HCT116 (cell line): Measurements from ENCODE around the gene CDK8. TPM values are rescaled to one million over a fixed set of nuclear protein-coding genes. Genes with fewer than 3 reads are reported as not detected.

Source experiments
- ATAC-seq: fragments of 200-7000 bp; cut with Tn5 transposase; 2 replicates; pipeline ENCODE4 v1.9.1; 2020; ENCODE audit warnings: mild to moderate bottlenecking, moderate library complexity
- BruUV-seq: library from RNA; stranded (reverse); fragments of 400-500 nt; replicated peaks from 2 replicates; lab custom pipeline; 2021; lab: Mats Ljungman, UMichigan
- CTCF ChIA-PET: fragments of 300-600 bp; sonication (Branson Sonifier 250); formaldehyde crosslinking; loops from one replicate; lab custom pipeline; 2021; ENCODE audit warnings: antibody characterized with exemption; lab: Charles Lee
- POLR2A ChIA-PET: fragments of 300-600, 350-600 bp; sonication (Branson Sonifier 250); formaldehyde crosslinking; loops from one replicate; lab custom pipeline; 2021; ENCODE audit warnings: antibody characterized with exemption; lab: Charles Lee
- RAD21 ChIA-PET, 2 experiments: fragments of 300-600 bp; sonication (Branson Sonifier 250); formaldehyde crosslinking; loops; one replicate each; lab custom pipeline; 2023; ENCODE audit warnings: low total read pairs in 2 of 2; ENCODE audit not compliant: uncharacterized antibody in 2 of 2, unreplicated experiment in 2 of 2, low non-redundant PET in 1 of 2; lab: Charles Lee
- DNase-seq: peaks from one replicate; pipeline ENCODE4 v3.0.0-alpha.2; 2010; ENCODE audit warnings: low read depth, low spot score
- H2AFZ ChIP-seq: fragments of 200-600 bp; shearing (Covaris generic), sonication (generic); 2 replicates; pipeline ENCODE4 v1.6.1; 2017; ENCODE audit warnings: low read depth, mixed run types, mixed read lengths, antibody characterized with exemption, low read length; ENCODE audit not compliant: poor library complexity, severe bottlenecking
- H3K27ac ChIP-seq: 2 replicates; pipeline ENCODE4 v1.5.1; 2012; ENCODE audit warnings: low read depth, low read length
- H3K27me3 ChIP-seq: fragments of 200-600 bp; sonication (generic); 2 replicates; pipeline ENCODE4 v1.6.1; 2016; ENCODE audit warnings: mixed run types, low read length, mixed read lengths; ENCODE audit not compliant: insufficient read depth
- H3K36me3 ChIP-seq, 2 experiments: fragments of 200-500 bp in 1 of 2; fragments of 200-600 bp in 1 of 2; sonication (Bioruptor generic) in 1 of 2; sonication (generic) in 1 of 2; 2 replicates each; pipeline versions ENCODE4 v1.5.1 to v1.6.1; 2014 to 2016; ENCODE audit warnings: low read length in 2 of 2, inconsistent platforms in 1 of 2, mixed read lengths in 1 of 2, mixed run types in 1 of 2; ENCODE audit not compliant: insufficient read depth in 2 of 2, control insufficient read depth in 1 of 2
- H3K4me1 ChIP-seq, 2 experiments: fragments of 200-600 bp in 1 of 2; sonication (generic) in 1 of 2; 2 replicates each; pipeline versions ENCODE4 v1.5.1 to v1.6.1; 2012 to 2017; ENCODE audit warnings: low read length in 2 of 2, inconsistent platforms in 1 of 2, mild to moderate bottlenecking in 1 of 2, mixed read lengths in 1 of 2, mixed run types in 1 of 2, moderate library complexity in 1 of 2; ENCODE audit not compliant: insufficient read depth in 2 of 2, control insufficient read depth in 1 of 2
- H3K4me2 ChIP-seq: fragments of 200-600 bp; sonication (generic); 2 replicates; pipeline ENCODE4 v1.6.1; 2017; ENCODE audit warnings: mixed run types, low read length, mixed read lengths
- H3K4me3 ChIP-seq, 2 experiments: fragments of 200-600 bp in 1 of 2; sonication (generic) in 1 of 2; replicated peaks in 1 of 2; 2 replicates each; pipeline ENCODE4 v1.5.1; 2011 to 2016; ENCODE audit warnings: low read length in 2 of 2, control low read depth in 1 of 2, low read depth in 1 of 2, mild to moderate bottlenecking in 1 of 2, mixed read lengths in 1 of 2, mixed run types in 1 of 2
- H3K79me2 ChIP-seq: fragments of 200-600 bp; sonication (generic); 2 replicates; pipeline ENCODE4 v1.6.1; 2017; ENCODE audit warnings: mild to moderate bottlenecking, mixed run types, low read length, moderate library complexity, mixed read lengths; ENCODE audit not compliant: insufficient read depth
- H3K9ac ChIP-seq: fragments of 200-600 bp; sonication (generic); 2 replicates; pipeline ENCODE4 v1.6.1; 2016; ENCODE audit warnings: low read length, mixed read lengths
- H3K9me2 ChIP-seq: fragments of 200-600 bp; sonication (generic), shearing (Covaris generic); 2 replicates; pipeline ENCODE4 v1.6.1; 2017; ENCODE audit warnings: mixed run types, mild to moderate bottlenecking, moderate library complexity; ENCODE audit not compliant: insufficient read depth
- H3K9me3 ChIP-seq, 2 experiments: fragments of 200-500 bp in 1 of 2; fragments of 200-600 bp in 1 of 2; sonication (Bioruptor generic) in 1 of 2; sonication (generic) in 1 of 2; 2 replicates each; pipeline ENCODE4 v1.6.1; 2014 to 2017; ENCODE audit warnings: low read length in 2 of 2, mixed read lengths in 2 of 2, inconsistent platforms in 1 of 2, low read depth in 1 of 2, mild to moderate bottlenecking in 1 of 2, mixed run types in 1 of 2, moderate library complexity in 1 of 2; ENCODE audit not compliant: control insufficient read depth in 1 of 2, insufficient read depth in 1 of 2
- H4K20me1 ChIP-seq: fragments of 200-600 bp; sonication (generic), shearing (Covaris generic); 2 replicates; pipeline ENCODE4 v1.6.1; 2017; ENCODE audit warnings: mixed run types, mild to moderate bottlenecking, moderate library complexity; ENCODE audit not compliant: insufficient read depth
- CBX3 ChIP-seq: IDR thresholded peaks from 2 replicates; pipeline ENCODE4 v1.6.1; 2012; ENCODE audit warnings: low read depth
- CEBPB ChIP-seq: IDR thresholded peaks from 2 replicates; pipeline ENCODE4 v1.6.1; 2012; ENCODE audit warnings: low read depth
- EZH2 ChIP-seq: fragments of 200-600 bp; sonication (generic); IDR thresholded peaks from 2 replicates; pipeline ENCODE4 v1.6.1; 2017; ENCODE audit warnings: antibody characterized with exemption, mixed run types
- EZH2phosphoT487 ChIP-seq: fragments of 200-600 bp; IDR thresholded peaks from 2 replicates; pipeline ENCODE4 v1.6.1; 2018; ENCODE audit warnings: antibody characterized with exemption, borderline replicate concordance
- FOSL1 ChIP-seq: IDR thresholded peaks from 2 replicates; pipeline ENCODE4 v1.6.1; 2012; ENCODE audit warnings: low read depth
- JUND ChIP-seq: IDR thresholded peaks from 2 replicates; pipeline ENCODE4 v1.6.1; 2012
- POLR2AphosphoS5 ChIP-seq: IDR thresholded peaks from 2 replicates; pipeline ENCODE4 v1.6.1; 2011; ENCODE audit warnings: mild to moderate bottlenecking, low read depth, low read length, moderate library complexity
- RAD21 ChIP-seq: IDR thresholded peaks from 2 replicates; pipeline ENCODE4 v1.6.1; 2012; ENCODE audit warnings: low read depth, mild to moderate bottlenecking
- SP1 ChIP-seq: IDR thresholded peaks from 2 replicates; pipeline ENCODE4 v1.6.1; 2012; ENCODE audit warnings: low read depth
- SRF ChIP-seq: IDR thresholded peaks from 2 replicates; pipeline ENCODE4 v1.6.1; 2012; ENCODE audit warnings: low read depth
- ZFX ChIP-seq: fragments of 450-650 bp; IDR thresholded peaks from 2 replicates; pipeline ENCODE4 v1.6.1; 2017
- intact Hi-C: fragments of 100-400 bp; cut with micrococcal nuclease; formaldehyde crosslinking; loops from 2 replicates; pipeline ENCODE4 v1.10.0; 2022
- total RNA-seq: library from RNA; stranded (reverse); gene quantifications from one replicate; pipeline ENCODE4 v1.2.1, GENCODE V29; 2021; ENCODE audit not compliant: unreplicated experiment
- TF ChIP-seq, protein P1 (sequence below): IDR thresholded peaks from 2 replicates; pipeline ENCODE4 v1.6.1; 2012; ENCODE audit warnings: low read depth
- TF ChIP-seq, protein P2 (sequence below): IDR thresholded peaks from 2 replicates; pipeline ENCODE4 v1.6.1; 2011; ENCODE audit warnings: mild to moderate bottlenecking, low read length, moderate library complexity; ENCODE audit not compliant: insufficient replicate concordance; ENCODE audit errors: extremely low read depth
- TF ChIP-seq, protein P3 (sequence below): IDR thresholded peaks from 2 replicates; pipeline ENCODE4 v1.6.1; 2012
- TF ChIP-seq, protein P4 (sequence below): IDR thresholded peaks from 2 replicates; pipeline ENCODE4 v1.6.1; 2012

Gene CDK8
- total RNA-seq, 1 experiment from 2014 or later, result 23.8 TPM

DNA sequence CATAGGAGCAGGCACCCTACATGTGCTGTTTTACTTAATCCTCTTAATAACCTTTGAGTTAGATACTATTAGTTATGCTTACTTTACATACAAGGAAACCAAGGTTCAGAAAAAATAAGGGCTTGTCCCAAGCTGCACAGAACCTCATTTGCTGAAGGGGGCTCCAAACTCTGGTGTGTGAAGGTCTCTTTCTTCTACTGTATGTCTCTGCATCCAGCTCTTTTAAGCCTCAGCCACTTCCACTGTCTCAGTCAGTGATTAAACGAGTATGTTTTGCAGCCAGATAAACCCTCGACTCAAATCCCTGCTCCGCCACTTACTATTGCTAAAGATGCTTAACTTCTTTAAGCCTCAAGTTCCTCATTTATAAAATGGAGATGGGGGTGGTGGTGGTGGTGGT lies 191.2 kb downstream of the CDK8 start:
- Histone ChIP-seq H3K4me1 (no peaks in the 10 kb centered on the region), H3K9me3 (no peaks in the 10 kb centered on the region), H3K4me3 (no peak overlapping the region), H3K9me2 (no peaks in the 10 kb centered on the region), H3K27ac (no peak overlapping the region), H2AFZ (no peak overlapping the region), H3K27me3 (peaks cover 20% of the 10 kb centered on the region; the same call in 1 of the 2 replicates), H3K9ac (no peak overlapping the region), H3K79me2 (no peaks in the 10 kb centered on the region), H3K36me3 (no peaks in the 10 kb centered on the region), H4K20me1 (no peaks in the 10 kb centered on the region), H3K4me2 (no peak overlapping the region)
- ChIA-PET POLR2A (no interaction called here), CTCF (no interaction called here), RAD21 (no interaction called here)
- BruUV-seq, result no TSS peak
- no peak for ATAC-seq
- intact Hi-C loops, result no loop called here
- no peak for DNase-seq
- no peak for TF ChIP-seq EZH2phosphoT487
- TF ChIP-seq SRF, result no peak
- no peak for TF ChIP-seq EZH2
- no peak for TF ChIP-seq ZFX
- TF ChIP-seq, protein P1, sequence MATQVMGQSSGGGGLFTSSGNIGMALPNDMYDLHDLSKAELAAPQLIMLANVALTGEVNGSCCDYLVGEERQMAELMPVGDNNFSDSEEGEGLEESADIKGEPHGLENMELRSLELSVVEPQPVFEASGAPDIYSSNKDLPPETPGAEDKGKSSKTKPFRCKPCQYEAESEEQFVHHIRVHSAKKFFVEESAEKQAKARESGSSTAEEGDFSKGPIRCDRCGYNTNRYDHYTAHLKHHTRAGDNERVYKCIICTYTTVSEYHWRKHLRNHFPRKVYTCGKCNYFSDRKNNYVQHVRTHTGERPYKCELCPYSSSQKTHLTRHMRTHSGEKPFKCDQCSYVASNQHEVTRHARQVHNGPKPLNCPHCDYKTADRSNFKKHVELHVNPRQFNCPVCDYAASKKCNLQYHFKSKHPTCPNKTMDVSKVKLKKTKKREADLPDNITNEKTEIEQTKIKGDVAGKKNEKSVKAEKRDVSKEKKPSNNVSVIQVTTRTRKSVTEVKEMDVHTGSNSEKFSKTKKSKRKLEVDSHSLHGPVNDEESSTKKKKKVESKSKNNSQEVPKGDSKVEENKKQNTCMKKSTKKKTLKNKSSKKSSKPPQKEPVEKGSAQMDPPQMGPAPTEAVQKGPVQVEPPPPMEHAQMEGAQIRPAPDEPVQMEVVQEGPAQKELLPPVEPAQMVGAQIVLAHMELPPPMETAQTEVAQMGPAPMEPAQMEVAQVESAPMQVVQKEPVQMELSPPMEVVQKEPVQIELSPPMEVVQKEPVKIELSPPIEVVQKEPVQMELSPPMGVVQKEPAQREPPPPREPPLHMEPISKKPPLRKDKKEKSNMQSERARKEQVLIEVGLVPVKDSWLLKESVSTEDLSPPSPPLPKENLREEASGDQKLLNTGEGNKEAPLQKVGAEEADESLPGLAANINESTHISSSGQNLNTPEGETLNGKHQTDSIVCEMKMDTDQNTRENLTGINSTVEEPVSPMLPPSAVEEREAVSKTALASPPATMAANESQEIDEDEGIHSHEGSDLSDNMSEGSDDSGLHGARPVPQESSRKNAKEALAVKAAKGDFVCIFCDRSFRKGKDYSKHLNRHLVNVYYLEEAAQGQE, result no peak
- TF ChIP-seq JUND, result no peak
- TF ChIP-seq SP1, result no peak
- TF ChIP-seq, protein P2, sequence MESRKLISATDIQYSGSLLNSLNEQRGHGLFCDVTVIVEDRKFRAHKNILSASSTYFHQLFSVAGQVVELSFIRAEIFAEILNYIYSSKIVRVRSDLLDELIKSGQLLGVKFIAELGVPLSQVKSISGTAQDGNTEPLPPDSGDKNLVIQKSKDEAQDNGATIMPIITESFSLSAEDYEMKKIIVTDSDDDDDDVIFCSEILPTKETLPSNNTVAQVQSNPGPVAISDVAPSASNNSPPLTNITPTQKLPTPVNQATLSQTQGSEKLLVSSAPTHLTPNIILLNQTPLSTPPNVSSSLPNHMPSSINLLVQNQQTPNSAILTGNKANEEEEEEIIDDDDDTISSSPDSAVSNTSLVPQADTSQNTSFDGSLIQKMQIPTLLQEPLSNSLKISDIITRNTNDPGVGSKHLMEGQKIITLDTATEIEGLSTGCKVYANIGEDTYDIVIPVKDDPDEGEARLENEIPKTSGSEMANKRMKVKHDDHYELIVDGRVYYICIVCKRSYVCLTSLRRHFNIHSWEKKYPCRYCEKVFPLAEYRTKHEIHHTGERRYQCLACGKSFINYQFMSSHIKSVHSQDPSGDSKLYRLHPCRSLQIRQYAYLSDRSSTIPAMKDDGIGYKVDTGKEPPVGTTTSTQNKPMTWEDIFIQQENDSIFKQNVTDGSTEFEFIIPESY, result no peak
- no peak for TF ChIP-seq CBX3
- no peak for TF ChIP-seq POLR2AphosphoS5
- TF ChIP-seq FOSL1, result no peak
- TF ChIP-seq, protein P3, sequence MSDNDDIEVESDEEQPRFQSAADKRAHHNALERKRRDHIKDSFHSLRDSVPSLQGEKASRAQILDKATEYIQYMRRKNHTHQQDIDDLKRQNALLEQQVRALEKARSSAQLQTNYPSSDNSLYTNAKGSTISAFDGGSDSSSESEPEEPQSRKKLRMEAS, result no peak
- no peak for TF ChIP-seq RAD21
- no peak for TF ChIP-seq CEBPB
- TF ChIP-seq, protein P4, sequence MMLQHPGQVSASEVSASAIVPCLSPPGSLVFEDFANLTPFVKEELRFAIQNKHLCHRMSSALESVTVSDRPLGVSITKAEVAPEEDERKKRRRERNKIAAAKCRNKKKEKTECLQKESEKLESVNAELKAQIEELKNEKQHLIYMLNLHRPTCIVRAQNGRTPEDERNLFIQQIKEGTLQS, result no peak
